ENCODE data around the gene NACAD.
"Not testable (repeated sequence)": the region's sequence is repeated elsewhere in the genome, so short reads cannot be mapped to it uniquely, and the experiment has no call there.

The NACAD gene

DNA sequence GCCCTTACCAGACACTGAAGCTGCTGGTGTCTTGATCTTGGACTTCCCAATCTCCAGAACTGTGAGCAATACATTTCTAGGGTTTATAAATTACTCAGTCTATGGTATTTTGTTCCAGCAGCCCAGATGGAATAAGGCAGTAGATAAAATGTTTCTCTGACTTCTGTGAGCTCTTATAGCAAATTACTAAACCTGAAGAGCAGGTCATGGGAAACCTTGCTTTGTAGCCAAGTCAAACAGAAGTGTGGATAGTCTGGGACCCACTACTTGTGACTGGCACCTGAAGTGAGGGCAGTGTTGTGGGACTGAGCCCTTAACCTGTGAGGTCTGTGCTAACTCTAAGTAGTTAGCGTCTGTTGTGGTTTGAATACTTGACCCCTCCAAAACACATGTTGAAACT lies 27.3 kb upstream of the NACAD start:
- Histone ChIP-seq H3K79me1 (ENCODE audit: low read depth, low read length) (no peaks in the 10 kb centered on the region), H3K4ac (ENCODE audit: low read length) (no peak overlapping the region), H3K4me1 (ENCODE audit: control insufficient read depth in 2 of 2, insufficient read depth in 1 of 2, low read depth in 1 of 2, low read length in 2 of 2) (no peaks in the 10 kb centered on the region), H3K4me3 (ENCODE audit: low read length in 2 of 2) (no peak overlapping the region), H3K27ac (replicated peaks; ENCODE audit: low read length) (no peak overlapping the region), H2AK5ac (ENCODE audit: low read depth, low read length) (no peak overlapping the region), H3K36me3 (replicated peaks in 1 of 2; ENCODE audit: control insufficient read depth in 2 of 2, insufficient read depth in 2 of 2, low read length in 2 of 2) (no peaks in the 10 kb centered on the region), H4K91ac (ENCODE audit: low read depth, low read length, poor library complexity) (no peak overlapping the region), H2BK120ac (ENCODE audit: low read depth, low read length) (no peak overlapping the region), H2BK15ac (ENCODE audit: low read length) (no peak overlapping the region), H3K23ac (ENCODE audit: low read depth, low read length, poor library complexity) (no peak overlapping the region), H3K14ac (ENCODE audit: low read length) (no peak overlapping the region), H4K8ac (ENCODE audit: low read depth, low read length) (no peak overlapping the region), H2BK5ac (ENCODE audit: low read length) (no peak overlapping the region), H2BK12ac (ENCODE audit: low read length) (no peak overlapping the region), H3K18ac (ENCODE audit: low read length) (no peak overlapping the region), H3K9ac (ENCODE audit: low read depth, low read length, poor library complexity) (no peak overlapping the region), H3K27me3 (ENCODE audit: control insufficient read depth in 3 of 3, insufficient read depth in 3 of 3, low read depth in 1 of 3, low read length in 3 of 3) (peaks cover 0 to 6% (median 0%) of the 10 kb centered on the region in 3 experiments), H2AFZ (ENCODE audit: low read length) (no peak overlapping the region), H3K4me2 (ENCODE audit: insufficient read depth, low read length, poor library complexity, severe bottlenecking) (no peak overlapping the region), H3K9me3 (replicated peaks in 1 of 2; ENCODE audit: control insufficient read depth in 2 of 2, insufficient read depth in 1 of 2, low read depth in 1 of 2, low read length in 2 of 2) (no peaks in the 10 kb centered on the region)
- WGBS, 2 donors (ENCODE audit: extremely low coverage in 2 of 2, insufficient read length in 2 of 2, insufficient replicate concordance in 1 of 2), result no CpG with 5 or more reads among the region's 1 CpG
- DNase-seq (ENCODE audit: low spot score), result no peak

DNA sequence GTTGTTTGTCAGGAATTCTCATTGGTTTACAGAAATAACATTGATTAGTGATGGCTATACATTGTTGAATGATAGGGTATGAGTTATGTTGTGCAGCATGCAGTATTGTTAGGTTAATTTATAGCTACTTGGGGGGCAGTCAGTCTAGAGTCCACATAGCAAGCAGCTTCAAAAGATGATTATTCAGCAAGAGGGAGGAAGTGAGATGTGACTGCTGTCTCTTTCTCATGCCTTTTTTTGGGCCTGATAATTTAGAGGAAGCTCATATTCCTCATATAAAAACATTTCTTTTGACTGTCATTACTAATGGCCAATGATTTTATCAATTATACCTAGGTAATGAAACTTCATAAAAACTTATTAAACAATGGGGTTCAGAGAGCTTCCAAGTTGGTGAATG lies 26.2 kb upstream of the NACAD start:
- H3K27ac ChIP-seq (replicated peaks; ENCODE audit: low read length), result no peak overlapping the region
- no peaks in the 10 kb centered on the region for H3K79me1 ChIP-seq (ENCODE audit: low read depth, low read length)
- peaks cover 0 to 2% of the 10 kb centered on the region in 2 donors for H3K4me1 ChIP-seq (ENCODE audit: control insufficient read depth in 2 of 2, insufficient read depth in 1 of 2, low read depth in 1 of 2, low read length in 2 of 2)
- peaks cover 0 to 6% (median 0%) of the 10 kb centered on the region in 3 experiments for H3K27me3 ChIP-seq (ENCODE audit: control insufficient read depth in 3 of 3, insufficient read depth in 3 of 3, low read depth in 1 of 3, low read length in 3 of 3)
- H4K8ac ChIP-seq (ENCODE audit: low read depth, low read length), result no peak overlapping the region
- no peak overlapping the region for H2AFZ ChIP-seq (ENCODE audit: low read length)
- H2BK15ac ChIP-seq (ENCODE audit: low read length), result no peak overlapping the region
- no peaks in the 10 kb centered on the region for H3K9me3 ChIP-seq (replicated peaks in 1 of 2; ENCODE audit: control insufficient read depth in 2 of 2, insufficient read depth in 1 of 2, low read depth in 1 of 2, low read length in 2 of 2)
- no peak overlapping the region for H3K14ac ChIP-seq (ENCODE audit: low read length)
- no peak overlapping the region for H2BK12ac ChIP-seq (ENCODE audit: low read length)
- DNase-seq (ENCODE audit: low spot score), result no peak
- H3K9ac ChIP-seq (ENCODE audit: low read depth, low read length, poor library complexity), result no peak overlapping the region
- H4K91ac ChIP-seq (ENCODE audit: low read depth, low read length, poor library complexity), result no peak overlapping the region
- no peak overlapping the region for H3K23ac ChIP-seq (ENCODE audit: low read depth, low read length, poor library complexity)
- H3K36me3 ChIP-seq (replicated peaks in 1 of 2; ENCODE audit: control insufficient read depth in 2 of 2, insufficient read depth in 2 of 2, low read length in 2 of 2), result peaks cover 0 to 2% of the 10 kb centered on the region in 2 donors
- no peak overlapping the region for H3K4ac ChIP-seq (ENCODE audit: low read length)
- no peak overlapping the region for H2BK120ac ChIP-seq (ENCODE audit: low read depth, low read length)
- no peak overlapping the region for H3K4me2 ChIP-seq (ENCODE audit: insufficient read depth, low read length, poor library complexity, severe bottlenecking)
- no peak overlapping the region for H3K18ac ChIP-seq (ENCODE audit: low read length)
- no peak overlapping the region for H2AK5ac ChIP-seq (ENCODE audit: low read depth, low read length)
- H3K4me3 ChIP-seq (ENCODE audit: low read length in 2 of 2), result no peak overlapping the region
- H2BK5ac ChIP-seq (ENCODE audit: low read length), result no peak overlapping the region

DNA sequence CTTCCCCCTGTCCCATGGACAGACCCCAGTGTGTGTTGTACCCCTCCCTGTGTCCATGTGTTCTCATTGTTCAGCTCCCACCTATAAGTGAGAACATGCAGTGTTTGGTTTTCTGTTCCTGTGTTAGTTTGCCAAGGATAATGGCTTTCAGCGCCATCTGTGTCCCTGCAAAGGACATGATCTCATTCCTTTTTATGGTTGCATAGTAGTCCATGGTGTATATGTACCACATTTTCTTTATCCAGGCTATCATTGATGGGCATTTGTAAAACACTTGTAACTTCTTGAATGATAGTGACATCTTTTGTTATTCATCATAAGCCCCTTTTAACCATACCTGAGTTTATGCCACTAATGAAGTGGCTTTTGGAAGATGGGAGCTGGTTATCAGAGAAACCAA lies 25.5 kb upstream of the NACAD start:
- H3K4me3 ChIP-seq (ENCODE audit: low read length in 2 of 2); H3K27ac ChIP-seq (replicated peaks; ENCODE audit: low read length); H3K4me2 ChIP-seq (ENCODE audit: insufficient read depth, low read length, poor library complexity, severe bottlenecking); H3K9me3 ChIP-seq (replicated peaks in 1 of 2; ENCODE audit: control insufficient read depth in 2 of 2, insufficient read depth in 1 of 2, low read depth in 1 of 2, low read length in 2 of 2); H3K9ac ChIP-seq (ENCODE audit: low read depth, low read length, poor library complexity); H3K14ac ChIP-seq (ENCODE audit: low read length); H3K36me3 ChIP-seq (replicated peaks in 1 of 2; ENCODE audit: control insufficient read depth in 2 of 2, insufficient read depth in 2 of 2, low read length in 2 of 2); H2BK15ac ChIP-seq (ENCODE audit: low read length); H2AFZ ChIP-seq (ENCODE audit: low read length); H3K79me1 ChIP-seq (ENCODE audit: low read depth, low read length); H2AK5ac ChIP-seq (ENCODE audit: low read depth, low read length); H3K27me3 ChIP-seq (ENCODE audit: control insufficient read depth in 3 of 3, insufficient read depth in 3 of 3, low read depth in 1 of 3, low read length in 3 of 3); H2BK5ac ChIP-seq (ENCODE audit: low read length); H4K91ac ChIP-seq (ENCODE audit: low read depth, low read length, poor library complexity); H3K4ac ChIP-seq (ENCODE audit: low read length); H3K23ac ChIP-seq (ENCODE audit: low read depth, low read length, poor library complexity); H3K18ac ChIP-seq (ENCODE audit: low read length); H3K4me1 ChIP-seq (ENCODE audit: control insufficient read depth in 2 of 2, insufficient read depth in 1 of 2, low read depth in 1 of 2, low read length in 2 of 2); H4K8ac ChIP-seq (ENCODE audit: low read depth, low read length); H2BK120ac ChIP-seq (ENCODE audit: low read depth, low read length); H2BK12ac ChIP-seq (ENCODE audit: low read length); DNase-seq (ENCODE audit: low spot score): not testable (repeated sequence)
- no CpG with 5 or more reads among the region's 1 CpG for WGBS, 2 donors (ENCODE audit: extremely low coverage in 2 of 2, insufficient read length in 2 of 2, insufficient replicate concordance in 1 of 2)

DNA sequence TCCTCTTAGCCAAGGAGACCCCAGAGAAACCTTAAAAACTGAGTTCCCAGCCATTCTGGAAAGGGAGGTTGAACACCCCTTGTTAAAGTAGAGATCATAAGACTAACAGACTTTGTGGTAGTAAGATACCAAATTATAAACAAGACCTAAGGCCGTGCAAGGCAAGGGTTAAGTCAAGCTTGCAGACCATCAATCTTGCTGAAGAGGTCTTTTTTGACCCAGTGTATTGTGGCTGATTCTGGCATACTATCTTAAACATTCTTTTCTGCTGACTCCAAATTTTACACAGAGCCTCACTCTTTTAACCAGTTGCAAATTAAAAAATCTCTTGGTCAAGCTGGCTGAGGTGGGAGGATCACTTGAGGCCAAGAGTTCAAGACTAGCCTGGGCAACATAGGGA lies 23.9 kb upstream of the NACAD start:
- Histone ChIP-seq H3K9me3 (replicated peaks in 1 of 2; ENCODE audit: control insufficient read depth in 2 of 2, insufficient read depth in 1 of 2, low read depth in 1 of 2, low read length in 2 of 2) (no peaks in the 10 kb centered on the region), H3K23ac (ENCODE audit: low read depth, low read length, poor library complexity) (no peak overlapping the region), H2BK15ac (ENCODE audit: low read length) (no peak overlapping the region), H2AK5ac (ENCODE audit: low read depth, low read length) (no peak overlapping the region), H3K4ac (ENCODE audit: low read length) (no peak overlapping the region), H2BK12ac (ENCODE audit: low read length) (no peak overlapping the region), H3K27me3 (ENCODE audit: control insufficient read depth in 3 of 3, insufficient read depth in 3 of 3, low read depth in 1 of 3, low read length in 3 of 3) (peaks cover 0 to 6% (median 3%) of the 10 kb centered on the region in 3 experiments), H3K9ac (ENCODE audit: low read depth, low read length, poor library complexity) (no peak overlapping the region), H3K18ac (ENCODE audit: low read length) (no peak overlapping the region), H3K36me3 (replicated peaks in 1 of 2; ENCODE audit: control insufficient read depth in 2 of 2, insufficient read depth in 2 of 2, low read length in 2 of 2) (peaks cover 12 to 22% of the 10 kb centered on the region in 2 donors), H4K8ac (ENCODE audit: low read depth, low read length) (no peak overlapping the region), H3K79me1 (ENCODE audit: low read depth, low read length) (peaks cover 3% of the 10 kb centered on the region), H3K4me3 (ENCODE audit: low read length in 2 of 2) (peak overlapping the region in 1 of 2 donors; percentile 91), H2BK120ac (ENCODE audit: low read depth, low read length) (no peak overlapping the region), H2BK5ac (ENCODE audit: low read length) (no peak overlapping the region), H3K4me1 (ENCODE audit: control insufficient read depth in 2 of 2, insufficient read depth in 1 of 2, low read depth in 1 of 2, low read length in 2 of 2) (peaks cover 0 to 2% of the 10 kb centered on the region in 2 donors), H4K91ac (ENCODE audit: low read depth, low read length, poor library complexity) (no peak overlapping the region), H2AFZ (ENCODE audit: low read length) (no peak overlapping the region), H3K4me2 (ENCODE audit: insufficient read depth, low read length, poor library complexity, severe bottlenecking) (no peak overlapping the region), H3K27ac (replicated peaks; ENCODE audit: low read length) (no peak overlapping the region), H3K14ac (ENCODE audit: low read length) (no peak overlapping the region)
- no peak for DNase-seq (ENCODE audit: low spot score)
- WGBS, 2 donors (ENCODE audit: extremely low coverage in 2 of 2, insufficient read length in 2 of 2, insufficient replicate concordance in 1 of 2), result no CpG with 5 or more reads among the region's 1 CpG

Measured in neuronal stem cell (in vitro differentiated cells).